K562 (cell line): ENCODE results near the gene CHMP5. TPM values are rescaled to one million over a fixed set of nuclear protein-coding genes. Genes with fewer than 3 reads are reported as not detected.

Experiments
- ATAC-seq: fragments of 200-7000 bp; cut with Tn5 transposase; 3 replicates; pipeline ENCODE4 v1.9.1; 2020; ENCODE audit warnings: moderate library complexity
- BruUV-seq: library from RNA; stranded (reverse); fragments of 400-500 nt; replicated peaks from 2 replicates; lab custom pipeline; 2021; lab: Mats Ljungman, UMichigan
- CTCF ChIA-PET: fragments of 300-600 bp; formaldehyde crosslinking; extraction: SDS; loops from one replicate; lab custom pipeline; 2021; ENCODE audit warnings: low intra/inter-chr PET ratio; lab: Yijun Ruan, JAX
- POLR2A ChIA-PET: fragments of 300-600, 350-650 bp; sonication (Branson Sonifier 250); formaldehyde crosslinking; extraction: SDS; loops from one replicate; lab custom pipeline; 2021; ENCODE audit warnings: antibody characterized with exemption, inconsistent platforms; lab: Yijun Ruan, JAX
- DNase-seq, 4 experiments: peaks; one replicate each; pipeline versions ENCODE4 v3.0.0 to v3.0.0-alpha.2; 2011 to 2018; ENCODE audit warnings: low spot score in 3 of 4, mixed read lengths in 3 of 4; ENCODE audit errors: extremely low read depth in 1 of 4
- FAIRE-seq: peaks from 2 replicates; lab custom pipeline; 2011; peaks lifted over from hg19 to GRCh38; lab: Jason Lieb, UNC
- H2AFZ ChIP-seq: 2 replicates; pipeline ENCODE4 v1.6.0; 2011; ENCODE audit warnings: low read depth, low read length, control low read depth, inconsistent platforms
- H3K27ac ChIP-seq: fragments of 200-600 bp; 3 replicates; pipeline ENCODE4 v1.8.0; 2011; ENCODE audit warnings: low read depth, mild to moderate bottlenecking, control low read depth, inconsistent platforms, low read length, moderate library complexity, mixed read lengths; ENCODE audit errors: extremely low read depth
- H3K27me3 ChIP-seq, 2 experiments: fragments of 300-600 bp in 1 of 2; 2 replicates in 1 of 2; 3 replicates in 1 of 2; pipeline versions ENCODE4 v1.6.0 to v1.8.0; 2011; ENCODE audit warnings: inconsistent platforms in 2 of 2, low read length in 2 of 2, mild to moderate bottlenecking in 1 of 2, mixed read lengths in 1 of 2, moderate library complexity in 1 of 2; ENCODE audit not compliant: control insufficient read depth in 2 of 2, insufficient read depth in 2 of 2
- H3K36me3 ChIP-seq: fragments of 300-600 bp; 3 replicates; pipeline ENCODE4 v1.8.0; 2011; ENCODE audit warnings: mild to moderate bottlenecking, low read length, inconsistent platforms; ENCODE audit not compliant: control insufficient read depth, insufficient read depth
- H3K4me1 ChIP-seq, 2 experiments: fragments of 200-600 bp in 1 of 2; replicated peaks in 1 of 2; 2 replicates in 1 of 2; 3 replicates in 1 of 2; pipeline versions ENCODE4 v1.5.1 to v1.8.0; 2011; ENCODE audit warnings: inconsistent platforms in 2 of 2, low read length in 2 of 2, mild to moderate bottlenecking in 1 of 2, mixed read lengths in 1 of 2, moderate library complexity in 1 of 2; ENCODE audit not compliant: control insufficient read depth in 2 of 2, insufficient read depth in 2 of 2
- H3K4me2 ChIP-seq: 2 replicates; pipeline ENCODE4 v1.6.1; 2011; ENCODE audit warnings: low read length, control low read depth, inconsistent platforms, mixed read lengths; ENCODE audit not compliant: insufficient read depth
- H3K4me3 ChIP-seq: fragments of 200-600 bp; sonication (generic), shearing (Covaris generic); 2 replicates; pipeline ENCODE4 v1.5.1; 2016; ENCODE audit warnings: control low read depth, inconsistent platforms
- H3K79me2 ChIP-seq: fragments of 200-600 bp; 3 replicates; pipeline ENCODE4 v1.8.0; 2011; ENCODE audit warnings: low read length, inconsistent platforms; ENCODE audit not compliant: control insufficient read depth, insufficient read depth
- H3K9ac ChIP-seq, 2 experiments: 2 replicates each; pipeline versions ENCODE4 v1.6.0 to v1.6.1; 2011; ENCODE audit warnings: low read depth in 2 of 2, low read length in 2 of 2, control low read depth in 1 of 2, inconsistent platforms in 1 of 2, mild to moderate bottlenecking in 1 of 2, mixed read lengths in 1 of 2; ENCODE audit not compliant: insufficient read depth in 1 of 2
- H3K9me1 ChIP-seq: one replicate; pipeline ENCODE4 v1.6.0; 2011; ENCODE audit warnings: inconsistent platforms, mild to moderate bottlenecking, low read length, moderate library complexity; ENCODE audit not compliant: control insufficient read depth, insufficient read depth
- H3K9me3 ChIP-seq: replicated peaks from 2 replicates; pipeline ENCODE4 v1.5.1; 2011; ENCODE audit warnings: low read depth, low read length, inconsistent platforms; ENCODE audit not compliant: control insufficient read depth, insufficient read depth
- H4K20me1 ChIP-seq: replicated peaks from 2 replicates; pipeline ENCODE4 v1.6.1; 2011; ENCODE audit warnings: low read length, inconsistent platforms, mixed read lengths; ENCODE audit not compliant: control insufficient read depth, insufficient read depth
- ARID1B ChIP-seq: fragments of 450-650 bp; IDR thresholded peaks from 2 replicates; pipeline ENCODE4 v1.6.1; 2016; ENCODE audit warnings: antibody characterized with exemption, mild to moderate bottlenecking, inconsistent platforms
- CBFA2T2 ChIP-seq: fragments of 450-650 bp; conservative IDR thresholded peaks from 2 replicates; pipeline ENCODE4 v1.6.1; 2017; ENCODE audit warnings: mild to moderate bottlenecking
- CBFA2T3 ChIP-seq: fragments of 450-650 bp; IDR thresholded peaks from 2 replicates; pipeline ENCODE4 v1.6.1; 2017
- ETV5 ChIP-seq: sonication (generic); formaldehyde crosslinking; IDR thresholded peaks from 2 replicates; pipeline ENCODE4 v1.4.0; 2020; ENCODE audit warnings: low read depth, mild to moderate bottlenecking, missing genetic modification reagents
- NR2C1 ChIP-seq, 2 experiments: fragments of 450-650 bp; IDR thresholded peaks; 2 replicates each; pipeline ENCODE4 v1.6.1; 2017; ENCODE audit warnings: mild to moderate bottlenecking in 2 of 2, antibody characterized with exemption in 1 of 2, inconsistent platforms in 1 of 2, missing compliant biosample characterization in 1 of 2, missing genetic modification characterization in 1 of 2
- POLR2AphosphoS5 ChIP-seq: IDR thresholded peaks from 2 replicates; pipeline ENCODE4 v1.6.1; 2011; ENCODE audit warnings: mild to moderate bottlenecking, low read depth, low read length, moderate library complexity; ENCODE audit not compliant: control insufficient read depth, insufficient read depth
- SLC30A9 ChIP-seq: fragments of 250-450 bp; sonication (Bioruptor Pico); IDR thresholded peaks from 2 replicates; pipeline ENCODE4 v1.8.0; 2022; ENCODE audit warnings: mild to moderate bottlenecking, moderate library complexity
- TAL1 ChIP-seq: fragments of 450-650 bp; IDR thresholded peaks from 2 replicates; pipeline ENCODE4 v1.6.1; 2016; ENCODE audit warnings: mild to moderate bottlenecking
- TCF3 ChIP-seq: sonication (generic); formaldehyde crosslinking; IDR thresholded peaks from 2 replicates; pipeline ENCODE4 v1.4.0; 2020; ENCODE audit warnings: mild to moderate bottlenecking, missing genetic modification reagents
- YY1 ChIP-seq, 3 experiments: IDR thresholded peaks; 2 replicates each; pipeline ENCODE4 v1.6.1; 2011; ENCODE audit warnings: low read length in 2 of 3, mild to moderate bottlenecking in 2 of 3, moderate library complexity in 2 of 3, borderline replicate concordance in 1 of 3, control low read depth in 1 of 3, low read depth in 1 of 3; ENCODE audit not compliant: insufficient read depth in 3 of 3, insufficient replicate concordance in 2 of 3, control insufficient read depth in 1 of 3, insufficient read length in 1 of 3; ENCODE audit errors: extremely low read depth in 1 of 3
- ZNF507 ChIP-seq: conservative IDR thresholded peaks from 2 replicates; pipeline ENCODE4 v1.6.1; 2017; ENCODE audit warnings: missing genetic modification characterization, missing compliant biosample characterization
- ZNF764 ChIP-seq: fragments of 250-450 bp; sonication (Bioruptor Pico); IDR thresholded peaks from 2 replicates; pipeline ENCODE4 v1.4.0; 2020; ENCODE audit warnings: low read depth, mild to moderate bottlenecking, moderate library complexity
- WGBS: fragments of 100-300 bp; shearing (Covaris generic); methylation state at CpG from one replicate; pipeline ENCODE4 v1.1.6; 2016; ENCODE audit warnings: low coverage, mixed read lengths; ENCODE audit not compliant: insufficient coverage; ENCODE audit errors: missing lambda C conversion rate; 5-methylcytosine and 5-hydroxymethylcytosine counted together
- in situ Hi-C: fragments of 300-500 bp; cut with MboI; formaldehyde crosslinking; loops from 4 replicates; pipeline ENCODE4 v1.15.0; 2018; ENCODE audit warnings: inconsistent platforms, mixed read lengths
- intact Hi-C: fragments of 100-400 bp; cut with micrococcal nuclease; formaldehyde crosslinking; loops from 2 replicates; pipeline ENCODE4 v1.14.2; 2022
- polyA plus RNA-seq, 8 experiments: library from polyadenylated mRNA; depleted of rRNA in 4 of 8; stranded (reverse) in 5 of 8; unstranded in 3 of 8; fragments of >200 nt; fragmentation: Nextera tagmentation in 2 of 8; fragmentation: Illumina TruSeq in 1 of 8; extraction: Ambion mirVana in 2 of 8; extraction: Trizol in 1 of 8; gene quantifications; 2 replicates each; pipeline versions ENCODE4 v1.2.1 to v1.2.3, GENCODE V29; 2011 to 2014; ENCODE audit warnings: inconsistent platforms in 1 of 8, missing spikeins in 1 of 8
- total RNA-seq, 7 experiments: library from RNA; depleted of rRNA in 6 of 7; stranded (reverse); fragments of >200 nt in 6 of 7; fragmentation: Illumina TruSeq in 2 of 7; extraction: Trizol in 2 of 7; gene quantifications; 2 replicates each; pipeline versions ENCODE4 v1.2.1 to v1.2.3, GENCODE V29; 2011 to 2021; ENCODE audit warnings: low replicate concordance in 1 of 7

CHMP5 gene
- total and polyA plus RNA-seq, 9 of the 15 experiments (the other 6 are each of a cell fraction or from before 2014, with no cell fraction given), result 36.0 to 105 (median 54.9) TPM

GRCh38 chr9:33270146-33270545 lies 5.3 kb downstream of the CHMP5 start (continued):
- TF ChIP-seq ZNF507 (tag) (no peak), ZNF764 (no peak)

DNA sequence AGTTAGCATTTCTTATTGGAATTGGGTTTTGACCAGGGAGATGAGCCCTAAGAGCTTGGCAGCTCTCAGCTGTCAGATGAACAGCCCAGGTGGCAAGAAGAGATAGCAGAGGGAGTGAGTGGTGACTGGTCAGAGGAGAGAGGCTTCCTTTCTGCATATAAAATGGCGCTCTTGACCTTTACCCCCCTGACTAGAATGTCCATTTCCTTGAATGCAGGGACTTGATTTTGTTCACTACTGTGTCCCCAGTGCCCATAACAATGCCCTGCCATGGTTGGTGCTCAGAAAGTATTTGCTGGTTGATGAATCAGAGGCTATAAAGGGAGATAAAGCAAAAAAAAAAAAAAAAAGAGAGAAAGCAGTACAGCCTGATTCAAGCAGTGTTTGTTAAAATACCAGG lies 7.2 kb downstream of the CHMP5 start:
- POLR2A ChIA-PET, result interaction anchor here (0.7 kb wide), 1 partner anchor 126 kb away, joined by 5 read pairs; no protein-coding TSS in a partner anchor
- Histone ChIP-seq H3K79me2 (no peaks in the 10 kb centered on the region), H2AFZ (no peak overlapping the region), H3K9me1 (no peaks in the 10 kb centered on the region), H3K9me3 (no peaks in the 10 kb centered on the region), H3K36me3 (peaks cover 73% of the 10 kb centered on the region), H3K4me1 (peaks cover 0 to 8% of the 10 kb centered on the region in 2 experiments; a peak in 2 of 5 replicates), H3K27ac (no peak overlapping the region), H3K9ac (no peak overlapping the region; a peak in 1 of 4 replicates), H3K27me3 (no peaks in the 10 kb centered on the region), H4K20me1 (no peaks in the 10 kb centered on the region), H3K4me3 (no peak overlapping the region), H3K4me2 (no peak overlapping the region)
- CTCF ChIA-PET, result no interaction called here
- DNase-seq, result peak in 2 of 4 experiments; percentile 33 to 44
- 36% methylated on average over 1 of the region's 1 CpG for WGBS
- ATAC-seq, result peak; percentile 70
- intact Hi-C loops, result no loop called here
- no TSS peak for BruUV-seq
- in situ Hi-C loops, result no loop called here
- no peak for FAIRE-seq
- TF ChIP-seq TAL1 (peak; percentile 32; the same call in 1 of the 2 replicates), YY1 (IDR thresholded peaks at IDR 0.05; ENCODE audit: borderline replicate concordance in 1 of 3, control insufficient read depth in 1 of 3, extremely low read depth in 1 of 3, insufficient read depth in 3 of 3, insufficient read length in 1 of 3, insufficient replicate concordance in 2 of 3, low read depth in 1 of 3, low read length in 2 of 3) (peak in 1 of 3 experiments; percentile 59), SLC30A9 (no peak), NR2C1 (IDR thresholded peaks at IDR 0.05) (peak; percentile 44; the same call in 1 of the 2 replicates), NR2C1 (tag; IDR thresholded peaks at IDR 0.05) (peak; percentile 41; the same call in 1 of the 2 replicates), ETV5 (CRISPR knock-in tag) (no peak), ARID1B (peak; percentile 63), TCF3 (peak; percentile 62), CBFA2T3 (peak; percentile 59), POLR2AphosphoS5 (peak; percentile 24; the same call in 1 of the 2 replicates), CBFA2T2 (peak; percentile 29; the same call in 1 of the 2 replicates)
